Mesodermal cell (in vitro differentiated cells): ENCODE data around the gene NCBP1.

ENCODE experiments used
- H3K27ac ChIP-seq: 2 replicates; pipeline ENCODE4 v1.7.0; 2013; ENCODE audit warnings: mild to moderate bottlenecking, low read depth, low read length, moderate library complexity; ENCODE audit not compliant: severe bottlenecking
- H3K36me3 ChIP-seq: 2 replicates; pipeline ENCODE4 v1.7.1; 2013; ENCODE audit warnings: mild to moderate bottlenecking, low read length, moderate library complexity; ENCODE audit not compliant: control insufficient read depth, insufficient read depth
- H3K4me1 ChIP-seq: one replicate; pipeline ENCODE4 v1.7.1; 2013; ENCODE audit warnings: mild to moderate bottlenecking, low read length; ENCODE audit not compliant: insufficient read depth, control insufficient read depth, poor library complexity, severe bottlenecking
- H3K4me3 ChIP-seq: 2 replicates; pipeline ENCODE4 v1.7.0; 2013; ENCODE audit warnings: low read length, control low read depth, mild to moderate bottlenecking; ENCODE audit not compliant: insufficient read depth, poor library complexity, severe bottlenecking; ENCODE audit errors: extremely low read depth
- H3K9me3 ChIP-seq: 2 replicates; pipeline ENCODE4 v1.7.1; 2013; ENCODE audit warnings: mild to moderate bottlenecking, low read length, moderate library complexity; ENCODE audit not compliant: control insufficient read depth
- WGBS, 2 experiments: methylation state at CpG; one replicate each; pipeline ENCODE4 v1.1.5; 2013; ENCODE audit warnings: missing lambda C conversion rate in 2 of 2; ENCODE audit not compliant: insufficient coverage in 2 of 2; 5-methylcytosine and 5-hydroxymethylcytosine counted together

NCBP1 gene

DNA sequence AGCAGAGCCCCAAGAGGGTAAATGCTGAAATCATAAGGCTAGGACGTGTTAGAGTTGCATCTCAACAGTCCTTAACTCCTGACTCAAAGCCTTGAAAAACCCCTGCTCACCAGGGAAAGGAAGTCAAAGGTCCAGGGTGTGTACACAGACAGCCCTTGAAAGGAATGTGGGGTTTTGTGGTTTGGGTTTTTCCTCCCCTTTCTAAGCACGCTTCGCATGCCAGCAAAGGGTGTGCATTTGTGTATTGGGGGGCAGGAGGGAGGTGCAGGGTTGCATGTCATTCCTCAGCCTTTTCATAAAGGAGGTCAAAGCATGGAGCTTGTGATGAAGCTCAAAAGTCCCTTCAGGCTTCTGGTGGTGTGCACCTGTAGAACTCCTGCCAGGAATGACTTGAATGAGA lies 80.8 kb downstream of the NCBP1 start:
- Histone ChIP-seq H3K4me3 (no peak overlapping the region), H3K9me3 (no peaks in the 10 kb centered on the region), H3K36me3 (no peaks in the 10 kb centered on the region), H3K4me1 (peaks cover 3% of the 10 kb centered on the region), H3K27ac (no peak overlapping the region)
- 50% methylated on average over 1 of the region's 3 CpGs; no CpG with 5 or more reads in 1 of the 2 experiments for whole genome bisulfite sequencing, 2 experiments

DNA sequence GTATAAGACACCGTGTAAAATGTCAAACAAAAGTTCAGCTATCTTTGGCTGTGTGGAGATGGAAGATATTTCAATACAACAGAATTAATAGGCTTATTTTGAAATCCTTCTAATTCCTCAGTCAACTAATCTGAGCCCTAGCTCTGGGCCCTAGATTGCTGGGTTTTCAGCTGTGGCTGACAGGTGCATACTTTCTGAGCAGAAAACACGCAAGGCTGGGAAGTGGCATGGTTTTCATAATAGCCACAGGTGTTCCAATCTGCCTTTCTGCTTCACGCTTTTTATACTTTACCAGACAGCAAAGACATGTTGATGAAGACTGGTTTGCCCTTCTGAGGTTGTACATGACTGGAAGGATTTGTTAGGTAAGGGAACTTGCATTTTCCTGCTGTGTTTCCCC lies 84.2 kb downstream of the NCBP1 start:
- 83 to 100% methylated on average over 2 of the region's 3 CpGs for WGBS, 2 experiments

DNA sequence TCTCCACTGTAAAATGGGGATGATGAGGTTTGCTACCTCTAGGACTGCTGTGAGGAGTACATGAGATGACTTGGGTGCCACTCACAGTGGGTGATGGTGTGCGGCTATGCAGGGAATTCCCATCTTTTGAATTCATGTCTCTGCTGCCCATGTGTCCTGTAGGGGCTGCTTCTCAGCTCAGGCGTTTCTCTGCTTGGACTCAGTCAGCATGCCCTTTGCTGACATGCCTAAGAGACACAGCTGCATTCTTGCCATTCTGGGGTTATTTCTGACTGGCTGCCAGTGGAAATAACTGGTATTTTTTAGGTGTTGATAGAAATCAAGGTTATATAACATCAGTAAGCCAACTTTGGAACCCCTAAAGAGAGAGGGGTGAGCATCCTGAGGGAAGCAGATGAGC lies 87.8 kb downstream of the NCBP1 start:
- Histone ChIP-seq H3K9me3 (peaks cover 5% of the 10 kb centered on the region), H3K4me3 (no peak overlapping the region), H3K27ac (no peak overlapping the region), H3K36me3 (no peaks in the 10 kb centered on the region), H3K4me1 (no peaks in the 10 kb centered on the region)
- WGBS, 2 experiments: 83 to 97% methylated on average over 2 of the region's 2 CpGs

More for the DNA sequence above, 84.2 kb downstream of the NCBP1 start:
- Histone ChIP-seq H3K4me1 (no peaks in the 10 kb centered on the region), H3K4me3 (no peak overlapping the region), H3K9me3 (peaks cover 5% of the 10 kb centered on the region), H3K27ac (no peak overlapping the region), H3K36me3 (no peaks in the 10 kb centered on the region)

DNA sequence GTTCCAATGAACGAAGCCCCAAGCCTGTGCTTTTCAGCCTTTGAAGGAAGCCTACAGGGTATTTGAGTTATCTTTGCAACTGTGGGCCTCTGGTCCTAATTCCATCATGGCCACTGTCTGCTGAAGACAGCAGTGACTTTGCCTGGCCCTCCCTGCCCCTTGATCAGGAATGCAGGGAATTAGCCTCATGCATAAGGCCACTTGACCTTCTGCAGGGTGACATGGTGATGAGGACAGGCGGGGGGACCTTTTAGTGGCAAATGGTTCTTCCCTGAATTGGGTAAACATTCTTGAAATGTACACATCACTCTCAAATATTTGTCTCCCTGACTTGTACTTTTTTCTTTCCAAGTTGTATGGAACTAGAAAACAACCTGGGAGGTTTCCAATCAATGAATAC lies 88.7 kb downstream of the NCBP1 start:
- Histone ChIP-seq H3K27ac (no peak overlapping the region), H3K9me3 (peaks cover 5% of the 10 kb centered on the region), H3K4me1 (no peaks in the 10 kb centered on the region), H3K36me3 (no peaks in the 10 kb centered on the region), H3K4me3 (no peak overlapping the region)
- WGBS, 2 experiments: 88 to 100% methylated on average over 1 of the region's 2 CpGs
